Mucosa of stomach (tissue), 1 donor: ENCODE measurements around the gene MUC5AC.

ENCODE experiments used
- H3K27me3 ChIP-seq: one replicate; pipeline ENCODE4 v1.7.0; 2013; ENCODE audit warnings: mild to moderate bottlenecking, low read length; ENCODE audit not compliant: control insufficient read depth, insufficient read depth
- H3K36me3 ChIP-seq: one replicate; pipeline ENCODE4 v1.7.0; 2013; ENCODE audit warnings: low read length; ENCODE audit not compliant: control insufficient read depth, insufficient read depth
- H3K4me1 ChIP-seq: one replicate; pipeline ENCODE4 v1.7.0; 2013; ENCODE audit warnings: mild to moderate bottlenecking, low read length; ENCODE audit not compliant: control insufficient read depth, insufficient read depth
- H3K4me3 ChIP-seq: one replicate; pipeline ENCODE4 v1.7.0; 2013; ENCODE audit warnings: low read length
- H3K9ac ChIP-seq: one replicate; pipeline ENCODE4 v1.7.0; 2013; ENCODE audit warnings: mild to moderate bottlenecking, low read length, moderate library complexity
- H3K9me3 ChIP-seq: one replicate; pipeline ENCODE4 v1.7.0; 2013; ENCODE audit warnings: mild to moderate bottlenecking, low read length, moderate library complexity; ENCODE audit not compliant: control insufficient read depth
- donor health status: Pancreatic carcinoma.

MUC5AC gene

DNA sequence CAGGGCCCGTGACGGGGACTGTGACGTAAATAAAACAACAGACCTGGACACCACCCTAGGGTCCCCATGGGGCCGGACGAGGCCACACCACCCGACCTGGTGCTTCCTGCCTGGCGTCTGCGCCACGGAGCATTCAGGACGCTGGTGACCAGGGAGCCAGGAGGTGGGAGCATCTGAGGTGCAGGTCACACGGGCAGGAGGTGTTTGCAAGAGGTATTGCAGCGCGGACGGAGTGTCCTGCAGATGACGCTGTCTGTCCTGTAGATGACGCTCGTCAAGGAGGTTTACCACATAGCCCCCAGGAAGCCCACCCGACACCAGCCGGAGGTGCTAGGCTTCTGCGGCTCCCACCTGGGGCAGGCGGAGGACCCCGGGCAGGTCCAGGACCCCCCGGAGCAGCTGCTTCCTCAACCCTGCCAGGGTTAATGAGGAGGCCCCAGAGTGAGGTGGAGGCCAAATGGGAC, 64.1 kb downstream of the MUC5AC start:
- H3K36me3 ChIP-seq: no peaks in the 10 kb centered on the region
- no peaks in the 10 kb centered on the region for H3K9me3 ChIP-seq
- H3K27me3 ChIP-seq: peaks cover 17% of the 10 kb centered on the region
- H3K4me3 ChIP-seq: no peak overlapping the region
- no peak overlapping the region for H3K9ac ChIP-seq
- H3K4me1 ChIP-seq: peaks cover 39% of the 10 kb centered on the region

- Histone ChIP-seq H3K9me3 (no peaks in the 10 kb centered on the region), H3K4me1 (peaks cover 39% of the 10 kb centered on the region), H3K4me3 (no peak within 1 kb of the TSS), H3K9ac (no peak within 1 kb of the TSS), H3K27me3 (peaks cover 17% of the 10 kb centered on the region), H3K36me3 (no peaks in the 10 kb centered on the region)
These were observed 65.0 kb downstream of the MUC5AC start, which contains the start of gene MUC5B for GRCh38 chr11:1222491-1223345. TSS of gene MUC5B (plus strand) at chr11:1223066. CDS start at chr11:1223124, 58 bp downstream.

GRCh38 chr11:1223346-1224110, 65.8 kb downstream of the MUC5AC start:
- peaks cover 39% of the 10 kb centered on the region for H3K4me1 ChIP-seq
- no peak overlapping the region for H3K9ac ChIP-seq
- H3K27me3 ChIP-seq: peaks cover 17% of the 10 kb centered on the region
- no peaks in the 10 kb centered on the region for H3K9me3 ChIP-seq
- no peak overlapping the region for H3K4me3 ChIP-seq
- no peaks in the 10 kb centered on the region for H3K36me3 ChIP-seq

GRCh38 chr11:1224111-1224490, 66.3 kb downstream of the MUC5AC start:
- H3K4me1 ChIP-seq: peaks cover 37% of the 10 kb centered on the region
- H3K4me3 ChIP-seq: no peak overlapping the region
- no peaks in the 10 kb centered on the region for H3K9me3 ChIP-seq
- no peaks in the 10 kb centered on the region for H3K36me3 ChIP-seq
- H3K27me3 ChIP-seq: peaks cover 17% of the 10 kb centered on the region
- no peak overlapping the region for H3K9ac ChIP-seq

DNA sequence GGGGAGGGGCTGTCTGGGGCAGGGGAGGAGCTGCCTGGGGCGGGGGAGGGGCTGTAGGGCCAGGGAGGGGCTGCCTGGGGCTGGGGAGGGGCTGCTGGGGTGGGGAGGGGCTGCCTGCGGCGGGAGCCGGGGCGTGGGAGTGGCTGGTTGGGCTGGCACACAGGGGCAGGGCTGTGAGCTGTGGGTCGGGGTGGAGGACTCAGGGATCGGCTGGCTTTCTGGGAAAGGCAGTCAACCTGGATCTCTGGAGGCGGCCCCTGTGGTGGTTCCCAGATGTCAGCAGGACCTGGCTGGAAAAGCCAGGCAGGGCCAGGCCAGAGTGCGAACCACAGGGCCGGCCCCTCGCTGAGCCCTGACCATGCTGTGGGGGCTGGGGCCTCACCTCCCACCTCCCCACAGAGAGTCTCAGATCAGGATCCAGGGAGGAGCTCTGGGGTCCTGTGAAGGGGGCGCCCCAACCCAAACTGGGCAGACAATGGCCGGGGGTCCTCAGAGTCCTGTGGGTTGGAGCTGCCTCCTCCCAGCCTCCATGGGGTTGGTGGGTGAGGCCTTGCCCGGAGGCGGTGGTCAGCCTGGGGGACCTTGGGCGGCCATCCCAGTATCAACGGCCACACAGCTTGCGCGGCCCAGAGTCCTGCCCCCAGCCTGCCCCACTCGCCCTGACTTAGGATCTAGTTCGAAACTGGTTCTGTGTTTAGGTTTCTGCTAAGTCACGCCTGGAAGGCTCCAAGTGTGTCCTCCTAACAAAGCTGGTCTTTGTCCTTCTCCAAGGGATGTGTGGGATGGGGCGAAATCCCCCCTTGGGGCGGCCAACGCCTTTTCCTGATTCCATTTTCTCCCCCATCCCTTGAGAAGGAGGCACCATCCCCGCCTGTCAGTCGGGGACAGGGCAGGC, 67.0 kb downstream of the MUC5AC start:
- Histone ChIP-seq H3K9ac (no peak overlapping the region), H3K36me3 (no peaks in the 10 kb centered on the region), H3K27me3 (peaks cover 17% of the 10 kb centered on the region), H3K9me3 (no peaks in the 10 kb centered on the region), H3K4me1 (peaks cover 31% of the 10 kb centered on the region), H3K4me3 (no peak overlapping the region)

DNA sequence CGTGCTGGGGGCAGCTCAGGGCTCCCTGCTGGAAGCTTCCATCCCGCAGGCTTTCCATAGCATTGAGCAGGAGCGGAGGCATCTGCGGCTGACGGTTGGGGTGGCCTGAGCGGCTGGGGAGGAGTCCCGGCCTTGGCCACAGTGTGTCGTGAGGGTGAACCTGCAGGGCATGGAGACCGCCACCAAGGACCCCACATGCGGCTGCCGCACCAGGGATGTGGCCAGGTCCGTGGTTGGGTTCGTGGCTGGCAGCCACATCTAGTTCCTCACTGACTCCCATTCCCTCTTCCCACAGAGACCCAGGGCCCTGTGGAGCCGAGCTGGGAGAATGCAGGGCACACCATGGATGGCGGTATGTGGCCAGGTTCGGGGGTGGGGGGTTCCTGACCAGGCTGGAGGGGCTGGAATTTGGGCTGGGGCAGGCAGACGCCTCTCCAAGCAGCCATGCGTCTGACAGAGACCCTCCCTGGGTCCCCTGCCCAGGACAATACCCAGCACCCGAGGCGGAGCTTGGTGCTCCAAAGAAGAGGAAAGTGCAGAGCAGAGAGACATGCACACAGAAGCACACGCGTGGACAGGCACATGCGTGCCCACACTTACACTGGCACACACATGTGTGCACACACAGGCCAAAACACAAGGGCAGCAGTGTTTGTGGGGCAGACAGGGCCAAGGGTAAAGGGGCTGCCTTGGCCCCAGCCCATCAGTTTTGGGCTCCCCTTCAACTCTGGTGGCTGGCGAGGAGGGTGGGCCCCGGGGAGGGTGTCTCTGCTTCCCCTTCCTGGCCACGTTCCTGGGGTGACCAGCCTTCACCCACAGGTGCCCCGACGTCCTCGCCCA, 67.9 kb downstream of the MUC5AC start:
- peaks cover 12% of the 10 kb centered on the region for H3K27me3 ChIP-seq
- no peak overlapping the region for H3K9ac ChIP-seq
- H3K4me3 ChIP-seq: no peak overlapping the region
- H3K4me1 ChIP-seq: peaks cover 23% of the 10 kb centered on the region
- H3K9me3 ChIP-seq: no peaks in the 10 kb centered on the region
- H3K36me3 ChIP-seq: no peaks in the 10 kb centered on the region

DNA sequence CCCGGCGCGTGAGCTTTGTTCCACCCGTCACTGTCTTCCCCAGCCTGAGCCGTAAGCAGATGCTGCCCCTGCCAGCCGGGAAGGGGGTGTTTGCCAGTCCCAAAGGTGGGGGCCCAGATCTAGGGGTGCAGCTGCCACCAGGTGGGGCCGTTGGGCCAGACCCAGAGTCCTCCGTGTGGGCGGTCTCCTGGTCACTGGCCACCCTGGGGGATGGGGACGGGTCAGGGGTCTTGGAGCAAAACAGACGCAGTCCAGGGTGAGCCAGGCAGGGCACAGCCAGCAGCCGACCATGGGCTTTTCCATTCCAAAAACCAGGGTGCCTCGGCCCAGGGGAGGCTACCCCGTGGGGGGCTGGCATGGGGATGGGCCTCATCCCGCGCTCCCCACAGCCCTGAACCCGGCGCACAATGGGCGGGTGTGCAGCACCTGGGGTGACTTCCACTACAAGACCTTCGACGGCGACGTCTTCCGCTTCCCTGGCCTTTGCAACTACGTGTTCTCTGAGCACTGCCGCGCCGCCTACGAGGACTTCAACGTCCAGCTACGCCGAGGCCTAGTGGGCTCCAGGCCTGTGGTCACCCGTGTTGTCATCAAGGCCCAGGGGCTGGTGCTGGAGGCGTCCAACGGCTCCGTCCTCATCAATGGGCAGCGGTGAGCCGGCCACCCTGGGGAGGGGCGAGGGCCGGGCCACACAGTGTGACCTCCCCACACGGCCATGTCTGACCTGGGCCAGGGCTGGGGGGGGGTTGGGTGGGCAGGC, 68.7 kb downstream of the MUC5AC start:
- H3K36me3 ChIP-seq: no peaks in the 10 kb centered on the region
- H3K9me3 ChIP-seq: no peaks in the 10 kb centered on the region
- no peak overlapping the region for H3K9ac ChIP-seq
- no peak overlapping the region for H3K4me3 ChIP-seq
- peaks cover 23% of the 10 kb centered on the region for H3K4me1 ChIP-seq
- peaks cover 8% of the 10 kb centered on the region for H3K27me3 ChIP-seq

DNA sequence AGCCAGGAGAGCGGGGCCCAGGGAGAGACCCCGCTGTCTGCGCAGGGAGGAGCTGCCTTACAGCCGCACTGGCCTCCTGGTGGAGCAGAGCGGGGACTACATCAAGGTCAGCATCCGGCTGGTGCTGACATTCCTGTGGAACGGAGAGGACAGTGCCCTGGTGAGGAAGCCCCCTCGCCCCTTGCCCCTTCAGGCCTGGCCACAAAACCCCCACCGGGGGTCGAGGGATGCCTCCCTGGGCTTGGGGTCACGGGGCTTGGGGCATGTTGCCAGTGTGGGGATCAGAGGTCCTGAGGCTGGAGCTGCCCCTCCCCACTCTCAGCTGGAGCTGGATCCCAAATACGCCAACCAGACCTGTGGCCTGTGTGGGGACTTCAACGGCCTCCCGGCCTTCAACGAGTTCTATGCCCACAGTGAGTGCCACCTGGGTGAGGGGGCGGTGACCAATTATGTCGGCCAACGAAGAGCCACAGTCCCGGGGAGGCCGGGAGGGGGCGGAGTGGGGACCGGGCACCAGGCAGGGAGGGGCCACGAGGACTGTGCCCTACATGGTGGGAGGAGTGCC, 69.3 kb downstream of the MUC5AC start:
- H3K27me3 ChIP-seq: peaks cover 3% of the 10 kb centered on the region
- no peaks in the 10 kb centered on the region for H3K36me3 ChIP-seq
- H3K9me3 ChIP-seq: no peaks in the 10 kb centered on the region
- no peak overlapping the region for H3K9ac ChIP-seq
- H3K4me3 ChIP-seq: no peak overlapping the region
- peaks cover 20% of the 10 kb centered on the region for H3K4me1 ChIP-seq

DNA sequence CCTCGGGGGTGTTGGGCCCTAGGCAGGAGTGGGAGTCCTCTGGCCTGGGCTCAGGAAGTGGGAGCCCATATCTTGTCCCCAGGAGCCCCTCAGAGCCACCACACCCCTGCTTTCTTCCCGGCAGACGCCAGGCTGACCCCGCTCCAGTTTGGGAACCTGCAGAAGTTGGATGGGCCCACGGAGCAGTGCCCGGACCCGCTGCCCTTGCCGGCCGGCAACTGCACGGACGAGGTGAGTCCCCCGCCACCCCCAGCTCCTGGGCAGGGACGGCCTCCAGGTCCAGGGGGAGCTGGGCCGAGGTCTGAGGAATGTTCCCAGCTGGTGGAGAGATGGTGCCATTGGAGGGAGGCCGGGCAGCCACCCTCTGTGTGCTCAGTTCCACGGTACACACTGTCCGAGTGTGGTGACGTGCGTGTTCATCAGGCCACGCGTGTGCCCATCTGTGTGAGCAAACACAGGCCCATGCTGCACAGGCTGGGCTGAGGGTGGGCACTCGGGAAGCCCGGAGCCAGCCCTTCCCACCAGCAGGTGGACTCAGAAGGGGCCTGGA, 69.9 kb downstream of the MUC5AC start:
- Histone ChIP-seq H3K9me3 (no peaks in the 10 kb centered on the region), H3K4me1 (peaks cover 15% of the 10 kb centered on the region), H3K9ac (no peak overlapping the region), H3K4me3 (no peak overlapping the region), H3K36me3 (no peaks in the 10 kb centered on the region), H3K27me3 (no peaks in the 10 kb centered on the region)

GRCh38 chr11:1228101-1228821, 70.5 kb downstream of the MUC5AC start:
- H3K4me1 ChIP-seq: peaks cover 11% of the 10 kb centered on the region
- H3K9ac ChIP-seq: no peak overlapping the region
- no peaks in the 10 kb centered on the region for H3K9me3 ChIP-seq
- no peak overlapping the region for H3K4me3 ChIP-seq
- no peaks in the 10 kb centered on the region for H3K27me3 ChIP-seq
- no peaks in the 10 kb centered on the region for H3K36me3 ChIP-seq
